ENCODE results near the gene AIG1.
"Not testable (repeated sequence)": the region's sequence is repeated elsewhere in the genome, so short reads cannot be mapped to it uniquely, and the experiment has no call there.

AIG1 gene

GRCh38 chr6:143059663-143060353 lies 881 bp upstream of the AIG1 start:
- DNase-seq: peak; percentile 50

- peak; percentile 73 for DNase-seq
Observed at GRCh38 chr6:143060354-143060805, 309 bp upstream of the AIG1 start.

DNA sequence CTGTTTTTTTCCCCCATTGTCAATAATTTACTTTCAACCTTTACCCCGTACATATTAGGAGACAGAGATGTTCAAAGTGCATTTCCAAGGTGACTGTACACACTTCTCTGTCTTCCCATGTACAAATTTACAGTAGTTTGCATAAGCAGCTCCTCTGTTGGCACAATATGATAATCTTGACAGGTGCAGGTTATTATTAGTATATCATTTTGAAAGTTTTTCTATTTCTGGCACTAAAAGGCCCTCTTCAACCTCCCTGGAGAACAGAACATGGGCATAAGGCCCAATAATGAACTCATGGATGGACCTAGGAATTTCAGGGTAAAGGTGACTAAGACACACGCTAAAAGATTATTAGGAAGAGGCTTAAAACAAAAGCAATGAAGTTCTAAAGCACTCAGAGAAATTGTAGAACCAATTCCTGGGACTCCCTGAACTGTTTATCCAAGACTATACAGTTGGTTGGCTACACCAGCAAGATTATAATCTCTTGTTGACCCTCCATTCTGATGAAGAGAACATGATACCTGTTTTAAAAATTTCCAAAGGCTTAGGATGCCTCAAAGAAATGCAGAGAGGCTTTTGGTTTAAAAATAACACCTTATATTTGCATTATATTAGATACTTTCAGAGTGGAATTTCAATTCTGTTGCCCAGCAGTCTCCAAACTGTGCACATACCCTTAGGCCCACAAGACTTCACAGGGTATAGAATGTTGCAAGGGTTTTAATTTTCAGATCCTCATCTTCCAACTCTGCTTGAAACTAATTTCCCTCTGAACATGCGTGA lies 1.1 kb downstream of the AIG1 start:
- DNase-seq: no peak

DNA sequence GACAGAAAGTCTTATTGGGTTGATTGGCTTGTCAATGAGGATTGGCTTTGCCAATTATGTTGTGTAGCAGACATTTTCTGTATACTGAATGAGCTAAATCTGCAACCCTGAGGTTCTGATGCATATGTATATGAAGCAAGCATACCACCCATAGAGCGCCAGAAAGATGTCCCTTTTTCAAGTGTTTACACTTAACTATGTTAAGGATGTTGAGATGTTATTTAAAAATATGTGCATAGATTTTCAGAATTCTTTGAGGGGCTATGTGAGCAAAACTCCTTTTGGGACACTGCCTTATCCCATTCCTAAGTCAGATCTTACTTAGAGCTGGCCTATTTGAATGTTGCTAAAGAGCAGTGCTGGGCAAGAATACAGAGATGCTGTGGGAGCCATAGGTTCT lies 1.9 kb downstream of the AIG1 start:
- DNase-seq: no peak

- no peak for DNase-seq
Observed at GRCh38 chr6:143063631-143064030, 2.9 kb downstream of the AIG1 start.

- no peak for DNase-seq
Observed at GRCh38 chr6:143064271-143064670, 3.6 kb downstream of the AIG1 start.

DNA sequence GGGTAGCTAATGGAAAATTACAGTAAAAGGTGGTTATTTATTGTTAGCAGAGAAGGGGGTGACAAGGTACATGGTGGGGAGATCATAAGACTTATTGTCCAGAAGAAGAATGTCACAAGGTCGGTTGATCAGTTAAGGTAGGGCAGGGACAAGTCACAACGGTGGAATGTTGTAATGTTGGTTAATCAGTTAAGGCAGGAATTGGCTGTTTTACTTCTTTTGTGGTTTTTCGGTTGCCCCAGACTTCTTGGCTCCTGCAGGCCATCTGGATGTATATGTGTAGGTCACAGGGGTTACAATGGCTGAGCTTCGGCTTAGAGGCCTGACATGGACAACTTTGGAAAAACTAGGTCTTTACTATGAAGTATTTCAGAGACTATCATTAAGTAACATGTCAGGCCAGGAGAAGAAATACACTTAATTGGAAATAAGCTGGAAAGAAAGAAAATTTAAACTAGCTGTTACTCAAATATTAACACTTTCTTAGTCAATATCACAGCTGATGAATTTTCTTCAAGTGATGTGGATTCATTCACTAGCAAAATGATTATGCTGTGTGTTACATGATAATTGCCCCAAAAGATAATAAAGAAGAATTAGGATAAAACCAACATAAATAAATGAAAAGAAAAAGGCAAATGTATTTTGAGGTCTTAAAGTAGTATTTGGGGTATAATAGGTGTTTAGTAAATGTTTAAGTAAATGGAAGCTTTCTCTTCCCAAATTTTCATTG lies 4.4 kb downstream of the AIG1 start:
- no peak for DNase-seq

GRCh38 chr6:143068001-143068400 lies 7.3 kb downstream of the AIG1 start:
- DNase-seq: no peak

- DNase-seq: no peak
Observed at GRCh38 chr6:143074101-143074500, 13.4 kb downstream of the AIG1 start.

- no peak for DNase-seq
Observed at GRCh38 chr6:143074670-143075318, 14.1 kb downstream of the AIG1 start.

GRCh38 chr6:143078468-143079324 lies 18.0 kb downstream of the AIG1 start:
- no peak for DNase-seq

DNA sequence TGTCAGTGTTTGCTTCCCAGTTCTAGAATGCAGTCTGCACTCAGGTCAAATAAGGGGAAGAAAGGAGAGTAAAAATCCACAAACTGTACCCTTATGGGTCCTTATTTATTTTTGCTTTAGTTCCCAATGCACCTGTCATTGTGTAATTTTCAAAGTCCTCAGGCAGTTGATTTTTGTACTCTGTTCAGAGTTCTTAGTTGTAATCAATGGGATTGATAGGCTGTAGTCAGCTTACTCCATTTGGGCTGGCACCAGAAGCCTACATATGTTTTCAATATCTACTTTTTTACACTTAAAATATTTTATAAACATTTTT lies 18.6 kb downstream of the AIG1 start:
- DNase-seq: no peak

DNA sequence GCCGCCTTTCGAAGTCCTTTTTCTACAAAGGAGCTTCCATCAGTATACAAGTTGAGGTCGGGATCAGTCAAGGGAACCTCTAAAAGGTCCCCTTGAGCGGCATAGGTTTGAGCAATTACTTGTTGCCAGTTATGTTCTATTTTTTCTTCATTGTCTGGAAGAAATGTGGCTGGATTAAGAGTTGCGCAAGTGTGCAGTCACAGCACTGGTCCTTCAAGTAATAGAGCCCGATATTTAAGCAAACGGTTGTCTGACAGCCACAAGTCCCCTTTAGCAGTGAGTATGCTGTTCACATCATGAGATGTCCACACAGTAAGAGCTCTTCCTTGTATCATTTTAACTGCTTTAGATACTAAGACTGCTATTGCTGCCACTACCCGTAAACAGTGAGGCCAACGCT lies 21.6 kb downstream of the AIG1 start:
- DNase-seq: not testable (repeated sequence)

DNA sequence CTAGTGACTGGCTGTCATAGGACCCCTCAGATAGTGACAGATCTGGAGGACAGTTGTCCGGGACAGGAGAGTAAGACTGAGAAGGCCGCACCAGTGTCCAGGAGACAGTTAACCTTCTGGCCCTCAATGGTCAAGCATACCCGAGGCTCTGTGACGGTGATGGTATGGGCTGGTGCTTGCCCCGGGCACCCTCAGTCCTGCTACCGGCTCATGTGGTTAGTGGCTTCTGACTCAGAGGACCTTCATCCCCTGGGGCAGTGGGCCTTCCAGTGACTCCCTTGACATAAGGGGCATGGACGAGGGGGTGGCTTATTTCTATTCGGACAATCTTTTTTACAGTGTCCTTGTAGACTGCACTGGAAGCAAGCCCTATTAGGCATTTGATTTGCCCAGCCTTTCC lies 23.3 kb downstream of the AIG1 start:
- DNase-seq: not testable (repeated sequence)

- DNase-seq: not testable (repeated sequence)
Observed at GRCh38 chr6:143087335-143087734, 26.6 kb downstream of the AIG1 start.

DNA sequence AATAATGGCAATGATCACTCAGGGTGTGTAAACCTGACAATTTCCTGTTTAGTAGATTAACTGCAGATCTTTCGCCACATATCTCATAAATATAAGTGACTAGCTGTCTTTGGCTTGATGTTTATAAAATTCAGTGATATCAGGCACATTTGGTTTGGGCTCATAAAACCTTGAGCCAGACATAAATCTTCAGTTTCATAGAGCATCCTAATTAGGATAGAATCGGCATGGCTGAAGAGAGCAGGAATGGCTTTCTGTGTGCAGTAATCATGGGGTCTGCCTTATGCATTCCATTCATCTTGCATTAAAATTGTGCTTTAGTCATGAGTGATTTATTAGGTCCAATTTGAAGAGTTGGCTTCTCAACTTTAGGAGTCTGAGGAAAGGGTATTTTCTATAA lies 27.2 kb downstream of the AIG1 start:
- DNase-seq: no peak

- no peak for DNase-seq
Observed at GRCh38 chr6:143090314-143091044, 29.8 kb downstream of the AIG1 start.

DNA sequence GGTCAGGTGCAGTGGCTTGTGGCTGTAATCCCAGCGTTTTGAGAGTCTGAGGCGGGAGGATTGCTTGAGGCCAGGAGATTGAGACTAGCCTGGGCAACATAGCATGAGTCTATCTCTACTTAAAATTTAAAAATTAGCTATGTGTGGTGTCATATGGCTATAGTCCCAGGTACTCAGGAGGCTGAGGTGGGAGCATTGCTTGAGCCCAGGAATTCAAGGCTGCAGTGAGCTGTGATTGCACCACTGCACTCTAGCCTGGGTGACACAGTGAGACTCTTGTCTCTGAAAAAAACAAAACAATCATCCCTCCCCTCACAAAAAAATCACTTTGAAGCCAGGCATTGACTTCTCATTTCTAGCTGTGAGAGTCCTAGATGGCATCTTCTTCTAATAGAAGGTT lies 32.1 kb downstream of the AIG1 start:
- no peak for DNase-seq

GRCh38 chr6:143093290-143093689 lies 32.6 kb downstream of the AIG1 start:
- DNase-seq: no peak

- DNase-seq: no peak
Observed at GRCh38 chr6:143096403-143096802, 35.7 kb downstream of the AIG1 start.

- peak; percentile 4 for DNase-seq
Observed at GRCh38 chr6:143097224-143097795, 36.6 kb downstream of the AIG1 start.
